Loucy (cell line): ENCODE results near the gene TNS2.

Source experiments
- H2AFZ ChIP-seq: fragments of 200-600 bp; sonication (generic); 2 replicates; pipeline ENCODE4 v1.6.0; 2016; ENCODE audit warnings: antibody characterized with exemption, mild to moderate bottlenecking, low read length, moderate library complexity
- H3F3A ChIP-seq: fragments of 200-600 bp; 2 replicates; pipeline ENCODE4 v1.6.0; 2016; ENCODE audit warnings: antibody characterized with exemption, low read depth, mild to moderate bottlenecking
- H3K27me3 ChIP-seq: fragments of 200-600 bp; sonication (generic); 2 replicates; pipeline ENCODE4 v1.6.1; 2014; ENCODE audit warnings: low read length, mild to moderate bottlenecking; ENCODE audit not compliant: insufficient read depth, poor library complexity, severe bottlenecking
- H3K36me3 ChIP-seq: fragments of 200-600 bp; sonication (generic); 2 replicates; pipeline ENCODE4 v1.6.1; 2016; ENCODE audit warnings: low read length; ENCODE audit not compliant: insufficient read depth
- H3K4me1 ChIP-seq: fragments of 200-600 bp; sonication (generic); 2 replicates; pipeline ENCODE4 v1.5.1; 2014; ENCODE audit warnings: low read length, mild to moderate bottlenecking; ENCODE audit not compliant: insufficient read depth, poor library complexity, severe bottlenecking
- H3K4me2 ChIP-seq: fragments of 200-600 bp; sonication (generic); 2 replicates; pipeline ENCODE4 v1.6.0; 2014; ENCODE audit warnings: antibody characterized with exemption, low read length, low read depth, mild to moderate bottlenecking; ENCODE audit not compliant: poor library complexity, severe bottlenecking
- H3K4me3 ChIP-seq: fragments of 200-600 bp; sonication (generic); 2 replicates; pipeline ENCODE4 v1.5.1; 2014; ENCODE audit warnings: low read length, mild to moderate bottlenecking, mixed read lengths; ENCODE audit not compliant: poor library complexity, severe bottlenecking
- H3K79me2 ChIP-seq: fragments of 200-600 bp; sonication (generic); 2 replicates; pipeline ENCODE4 v1.6.1; 2014; ENCODE audit warnings: low read length; ENCODE audit not compliant: insufficient read depth
- H3K9ac ChIP-seq: fragments of 200-600 bp; sonication (generic); 2 replicates; pipeline ENCODE4 v1.6.0; 2014; ENCODE audit warnings: mild to moderate bottlenecking, low read depth, low read length, moderate library complexity; ENCODE audit not compliant: poor library complexity, severe bottlenecking
- H3K9me2 ChIP-seq: fragments of 200-600 bp; sonication (generic); replicated peaks from 2 replicates; pipeline ENCODE4 v1.6.1; 2016; ENCODE audit warnings: low read depth, low read length, mixed read lengths
- H3K9me3 ChIP-seq: fragments of 200-600 bp; sonication (generic); 2 replicates; pipeline ENCODE4 v1.6.1; 2014; ENCODE audit warnings: mild to moderate bottlenecking, antibody characterized with exemption, low read length, low read depth; ENCODE audit not compliant: insufficient read depth
- H4K20me1 ChIP-seq: fragments of 200-600 bp; sonication (generic); 2 replicates; pipeline ENCODE4 v1.6.0; 2014; ENCODE audit warnings: antibody characterized with exemption, low read length, mild to moderate bottlenecking; ENCODE audit not compliant: insufficient read depth, poor library complexity, severe bottlenecking
- CTCF ChIP-seq: fragments of 200-600 bp; sonication (generic); conservative IDR thresholded peaks from 2 replicates; pipeline ENCODE4 v1.5.1; 2014; ENCODE audit warnings: mild to moderate bottlenecking, antibody characterized with exemption, low read length
- EZH2phosphoT487 ChIP-seq: fragments of 200-600 bp; IDR thresholded peaks from 2 replicates; pipeline ENCODE4 v1.6.1; 2018; ENCODE audit warnings: antibody characterized with exemption, mild to moderate bottlenecking, moderate library complexity, borderline replicate concordance

The TNS2 gene

GRCh38 chr12:53097564-53098353 lies 47.9 kb downstream of the TNS2 start, which contains the start of gene IGFBP6:
IGFBP6 (plus strand) TSS chr12:53097667; CDS start chr12:53097718, 51 bp downstream.
- H3K27me3 ChIP-seq = no peaks in the 10 kb centered on the region
- peaks cover 37% of the 10 kb centered on the region for H3K4me1 ChIP-seq
- H3K4me2 ChIP-seq = peak within 1 kb of the TSS; percentile 78
- peak within 1 kb of the TSS; percentile 80 for H3K4me3 ChIP-seq
- no peaks in the 10 kb centered on the region; the same call in 1 of the 2 replicates for H3F3A ChIP-seq
- H3K9me2 ChIP-seq = no peaks in the 10 kb centered on the region
- H3K9ac ChIP-seq = peak within 1 kb of the TSS; percentile 72
- H3K79me2 ChIP-seq = no peaks in the 10 kb centered on the region
- H2AFZ ChIP-seq = peak within 1 kb of the TSS; percentile 95
- H4K20me1 ChIP-seq = no peaks in the 10 kb centered on the region
- no peaks in the 10 kb centered on the region for H3K36me3 ChIP-seq
- H3K9me3 ChIP-seq = no peaks in the 10 kb centered on the region
- TF ChIP-seq EZH2phosphoT487 (no peak), CTCF (no peak)

GRCh38 chr12:53098354-53098981 lies 48.6 kb downstream of the TNS2 start:
- Histone ChIP-seq H2AFZ (peak overlapping the region; percentile 95), H3K9me2 (no peaks in the 10 kb centered on the region), H3F3A (no peaks in the 10 kb centered on the region; the same call in 1 of the 2 replicates), H3K27me3 (no peaks in the 10 kb centered on the region), H3K9me3 (no peaks in the 10 kb centered on the region), H3K4me1 (peaks cover 44% of the 10 kb centered on the region), H3K9ac (peak overlapping the region; percentile 72), H3K4me2 (peak overlapping the region; percentile 78), H3K4me3 (peak overlapping the region; percentile 80), H3K79me2 (no peaks in the 10 kb centered on the region), H3K36me3 (no peaks in the 10 kb centered on the region), H4K20me1 (no peaks in the 10 kb centered on the region)
- no peak for TF ChIP-seq CTCF
- no peak for TF ChIP-seq EZH2phosphoT487

GRCh38 chr12:53099071-53099882 lies 49.4 kb downstream of the TNS2 start:
- Histone ChIP-seq H3F3A (no peaks in the 10 kb centered on the region; the same call in 1 of the 2 replicates), H3K36me3 (no peaks in the 10 kb centered on the region), H2AFZ (0 out of 2 replicates have a peak overlapping the region, but pooled peaks have one; percentile 7), H4K20me1 (no peaks in the 10 kb centered on the region), H3K4me3 (peak overlapping the region; percentile 80), H3K79me2 (no peaks in the 10 kb centered on the region), H3K4me2 (peak overlapping the region; percentile 78), H3K4me1 (peaks cover 47% of the 10 kb centered on the region), H3K9me2 (no peaks in the 10 kb centered on the region), H3K27me3 (no peaks in the 10 kb centered on the region), H3K9me3 (no peaks in the 10 kb centered on the region), H3K9ac (peak overlapping the region; percentile 72)
- peak; percentile 84 for TF ChIP-seq CTCF
- TF ChIP-seq EZH2phosphoT487 = no peak
